Stomach (tissue), 4 donors: ENCODE data around the gene ZNF629.

ENCODE experiments used
- CTCF ChIP-seq, 7 experiments: fragments of 450-650 bp in 4 of 7; fragments of 200-600 bp in 3 of 7; sonication (generic) in 3 of 7; IDR thresholded peaks; one replicate each; pipeline ENCODE4 v1.5.1; 2016 to 2019; ENCODE audit warnings: antibody characterized with exemption in 7 of 7, control low read depth in 2 of 7, mild to moderate bottlenecking in 1 of 7
- POLR2A ChIP-seq, 4 donors: fragments of 450-650 bp; IDR thresholded peaks; one replicate each; pipeline ENCODE4 v1.6.1; 2016; ENCODE audit warnings: antibody characterized with exemption in 4 of 4, control low read depth in 2 of 4, mild to moderate bottlenecking in 1 of 4, moderate library complexity in 1 of 4
- POLR2AphosphoS5 ChIP-seq, 3 donors: sonication (generic); formaldehyde crosslinking; IDR thresholded peaks; one replicate each; pipeline ENCODE4 v1.6.1; 2016; ENCODE audit warnings: antibody characterized with exemption in 3 of 3

GRCh38 chr16:30746638-30747175 is 40.3 kb downstream of the ZNF629 start:
- no peak for TF ChIP-seq CTCF (IDR thresholded peaks at IDR 0.05)
- no peak for TF ChIP-seq POLR2A (IDR thresholded peaks at IDR 0.05)
- no peak for TF ChIP-seq POLR2AphosphoS5 (IDR thresholded peaks at IDR 0.05)
